HepG2 (cell line): Measurements from ENCODE around the gene PTMA. TPM values are rescaled to one million over a fixed set of nuclear protein-coding genes. Genes with fewer than 3 reads are reported as not detected.

Experiments
- AGO2 ChIP-seq: fragments of 200-400 bp; formaldehyde crosslinking; optimal IDR thresholded peaks from 2 replicates; pipeline ENCODE3; 2017; ENCODE audit warnings: mild to moderate bottlenecking, low read depth, low read length, moderate library complexity
- ATF7 ChIP-seq, 2 experiments: fragments of 450-650 bp in 1 of 2; sonication (generic) in 1 of 2; formaldehyde crosslinking in 1 of 2; IDR thresholded peaks; 2 replicates each; pipeline versions ENCODE4 v1.4.0 to v1.6.1; 2016 to 2020; ENCODE audit warnings: antibody characterized with exemption in 1 of 2, mild to moderate bottlenecking in 1 of 2, missing genetic modification reagents in 1 of 2
- CAMTA2 ChIP-seq: sonication (generic); formaldehyde crosslinking; IDR thresholded peaks from 2 replicates; pipeline ENCODE4 v1.4.0; 2020; ENCODE audit warnings: mild to moderate bottlenecking, missing genetic modification reagents, borderline replicate concordance
- GATAD2A ChIP-seq: IDR thresholded peaks from 2 replicates; pipeline ENCODE4 v1.6.1; 2016
- KLF11 ChIP-seq: IDR thresholded peaks from 2 replicates; pipeline ENCODE4 v1.6.1; 2016; ENCODE audit warnings: missing compliant biosample characterization
- MXI1 ChIP-seq: IDR thresholded peaks from 3 replicates; pipeline ENCODE4 v1.6.1; 2012; ENCODE audit warnings: low read depth, low read length, inconsistent platforms, borderline replicate concordance
- PHB2 ChIP-seq: fragments of 450-650 bp; IDR thresholded peaks from 2 replicates; pipeline ENCODE4 v1.6.1; 2018; ENCODE audit not compliant: partially characterized antibody
- REXO4 ChIP-seq: sonication (generic); formaldehyde crosslinking; IDR thresholded peaks from 2 replicates; pipeline ENCODE4 v1.8.0; 2022; ENCODE audit warnings: missing genetic modification reagents, mild to moderate bottlenecking, borderline replicate concordance
- SOX13 ChIP-seq, 3 experiments: fragments of 450-650 bp in 1 of 3; sonication (generic) in 1 of 3; formaldehyde crosslinking in 1 of 3; IDR thresholded peaks in 2 of 3; conservative IDR thresholded peaks in 1 of 3; 2 replicates each; pipeline versions ENCODE4 v1.5.0 to v1.6.1; 2016 to 2020; ENCODE audit warnings: antibody characterized with exemption in 1 of 3, mild to moderate bottlenecking in 1 of 3, missing compliant biosample characterization in 1 of 3, missing genetic modification reagents in 1 of 3, moderate library complexity in 1 of 3
- ZBTB8A ChIP-seq: sonication (generic); formaldehyde crosslinking; IDR thresholded peaks from 2 replicates; pipeline ENCODE4 v1.4.0; 2020; ENCODE audit warnings: mild to moderate bottlenecking, low read depth, missing genetic modification reagents, borderline replicate concordance
- ZFP1 ChIP-seq: IDR thresholded peaks from 2 replicates; pipeline ENCODE4 v1.6.1; 2016
- ZFY ChIP-seq: sonication (generic); formaldehyde crosslinking; IDR thresholded peaks from 2 replicates; pipeline ENCODE4 v1.4.0; 2020; ENCODE audit warnings: missing genetic modification reagents
- ZNF160 ChIP-seq: sonication (generic); formaldehyde crosslinking; IDR thresholded peaks from 2 replicates; pipeline ENCODE4 v1.8.0; 2022; ENCODE audit warnings: mild to moderate bottlenecking, inconsistent platforms, missing genetic modification reagents
- ZNF232 ChIP-seq: sonication (generic); formaldehyde crosslinking; IDR thresholded peaks from 2 replicates; pipeline ENCODE4 v1.4.0; 2020; ENCODE audit warnings: missing genetic modification reagents, borderline replicate concordance
- ZNF333 ChIP-seq: sonication (generic); formaldehyde crosslinking; IDR thresholded peaks from 2 replicates; pipeline ENCODE4 v1.4.0; 2020; ENCODE audit warnings: mild to moderate bottlenecking, missing genetic modification reagents, borderline replicate concordance
- ZNF7 ChIP-seq: IDR thresholded peaks from 2 replicates; pipeline ENCODE4 v1.6.1; 2016; ENCODE audit warnings: missing biosample characterization, missing genetic modification reagents
- ZSCAN21 ChIP-seq: sonication (generic); formaldehyde crosslinking; IDR thresholded peaks from 2 replicates; pipeline ENCODE4 v1.8.0; 2022; ENCODE audit warnings: mild to moderate bottlenecking, missing genetic modification reagents, moderate library complexity, borderline replicate concordance
- polyA plus RNA-seq, 8 experiments: library from polyadenylated mRNA; depleted of rRNA in 3 of 8; stranded (reverse) in 7 of 8; unstranded in 1 of 8; fragments of >200 nt; fragmentation: Illumina TruSeq in 4 of 8; extraction: Trizol in 4 of 8; gene quantifications; 2 replicates each; pipeline versions ENCODE4 v1.2.1 to v1.2.3, GENCODE V29; 2011 to 2016; ENCODE audit warnings: low read depth in 4 of 8, missing spikeins in 1 of 8, mixed read lengths in 1 of 8; ENCODE audit not compliant: insufficient read depth in 1 of 8
- total RNA-seq, 5 experiments: library from RNA; depleted of rRNA; stranded (reverse); fragments of >200 nt; fragmentation: Illumina TruSeq; extraction: Trizol; gene quantifications; 2 replicates each; pipeline ENCODE4 v1.2.3, GENCODE V29; 2016; ENCODE audit warnings: low read depth in 1 of 5
- TF ChIP-seq, protein P1 (sequence below): sonication (generic); formaldehyde crosslinking; IDR thresholded peaks from 2 replicates; pipeline ENCODE4 v1.8.0; 2022; ENCODE audit warnings: missing genetic modification reagents, mild to moderate bottlenecking, inconsistent platforms, borderline replicate concordance
- TF ChIP-seq, protein P2 (sequence below): sonication (generic); formaldehyde crosslinking; IDR thresholded peaks from 2 replicates; pipeline ENCODE4 v1.8.1; 2022; ENCODE audit warnings: low read depth, mild to moderate bottlenecking, missing genetic modification reagents
- TF ChIP-seq, protein P3 (sequence below): sonication (generic); formaldehyde crosslinking; conservative IDR thresholded peaks from 2 replicates; pipeline ENCODE4 v1.8.0; 2022; ENCODE audit warnings: missing genetic modification reagents
- TF ChIP-seq, protein P4 (sequence below): sonication (generic); formaldehyde crosslinking; IDR thresholded peaks from 2 replicates; pipeline ENCODE4 v1.9.0; 2022; ENCODE audit warnings: missing genetic modification reagents, mild to moderate bottlenecking, borderline replicate concordance

Gene PTMA
- total and polyA plus RNA-seq, 2 of the 13 experiments (the other 11 are each of a cell fraction or from before 2014, with no cell fraction given) = 190 to 1,086 TPM

DNA sequence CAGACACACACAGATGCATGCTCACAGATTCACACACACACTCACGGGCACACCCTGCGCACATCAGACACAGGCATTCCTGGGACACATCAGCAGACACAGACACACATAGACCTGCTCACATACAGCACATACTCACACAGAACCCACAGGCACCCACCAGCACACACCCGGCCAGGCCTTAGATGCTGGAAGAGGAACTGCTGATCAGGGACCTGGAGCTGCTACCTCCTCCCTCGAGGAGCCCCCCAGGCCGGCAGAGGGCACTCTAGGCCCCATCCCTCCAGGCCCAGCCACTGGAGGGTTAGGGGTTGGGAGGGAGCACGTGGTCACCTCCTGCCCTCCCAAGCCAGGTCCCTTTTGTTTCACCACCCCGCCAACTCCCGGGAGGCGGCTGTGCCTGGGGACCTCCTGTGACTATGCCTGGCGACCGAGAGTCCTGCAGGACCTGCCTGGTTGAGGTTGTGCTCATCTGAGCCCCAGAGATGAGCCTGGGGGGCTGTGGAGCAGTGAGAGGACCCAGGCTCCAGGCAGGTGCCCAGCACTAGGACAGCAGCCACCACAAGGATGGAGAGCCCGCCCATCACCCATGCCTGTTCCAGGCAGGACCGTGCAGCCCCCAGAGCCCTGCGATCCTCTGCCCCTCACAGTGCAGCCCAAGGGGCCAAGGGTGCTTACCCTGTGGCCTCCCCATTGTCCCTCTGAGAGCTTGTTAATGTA, 21.0 kb upstream of the PTMA start (continued):
- TF ChIP-seq ZFY (CRISPR knock-in tag) (peak; percentile 86), ZNF333 (no peak; the same call in 1 of the 2 replicates), ATF7 (IDR thresholded peaks at IDR 0.05) (no peak), ATF7 (CRISPR knock-in tag; IDR thresholded peaks at IDR 0.05) (no peak), REXO4 (CRISPR knock-in tag) (peak; percentile 66; the same call in 1 of the 2 replicates), ZNF232 (CRISPR knock-in tag) (peak; percentile 48; the same call in 1 of the 2 replicates), MXI1 (peak; percentile 85; the same call in 2 of the 3 replicates), SOX13 (IDR thresholded peaks at IDR 0.05) (no peak), SOX13 (CRISPR knock-in tag; conservative IDR thresholded peaks at IDR 0.05 in 1 of 2, IDR thresholded peaks at IDR 0.05 in 1 of 2) (peak in 1 of 2 experiments; percentile 70; a peak in 2 of 4 replicates), ZFP1 (no peak), CAMTA2 (CRISPR knock-in tag) (peak; percentile 77; the same call in 1 of the 2 replicates), ZNF7 (no peak), KLF11 (peak; percentile 95), GATAD2A (CRISPR knock-in tag) (peak; percentile 84), ZSCAN21 (peak; percentile 81; the same call in 1 of the 2 replicates), ZNF160 (CRISPR knock-in tag) (no peak), AGO2 (peak; percentile 62), PHB2 (no peak), ZBTB8A (CRISPR knock-in tag) (no peak)
- TF ChIP-seq, protein P1, sequence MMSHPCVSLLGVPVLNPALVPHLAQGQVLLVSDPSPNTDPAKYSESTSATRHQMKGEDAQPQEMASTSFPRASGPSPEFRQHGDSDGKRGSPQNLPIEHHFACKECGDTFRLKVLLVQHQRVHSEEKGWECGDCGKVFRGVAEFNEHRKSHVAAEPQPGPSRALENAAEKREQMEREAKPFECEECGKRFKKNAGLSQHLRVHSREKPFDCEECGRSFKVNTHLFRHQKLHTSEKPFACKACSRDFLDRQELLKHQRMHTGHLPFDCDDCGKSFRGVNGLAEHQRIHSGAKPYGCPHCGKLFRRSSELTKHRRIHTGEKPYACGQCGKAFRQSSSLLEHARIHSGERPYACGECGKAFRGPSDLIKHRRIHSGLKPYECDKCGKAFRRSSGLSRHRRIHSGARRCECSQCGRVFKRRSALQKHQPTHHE (CRISPR knock-in tag) = peak; percentile 57; the same call in 1 of the 2 replicates
- TF ChIP-seq, protein P2, sequence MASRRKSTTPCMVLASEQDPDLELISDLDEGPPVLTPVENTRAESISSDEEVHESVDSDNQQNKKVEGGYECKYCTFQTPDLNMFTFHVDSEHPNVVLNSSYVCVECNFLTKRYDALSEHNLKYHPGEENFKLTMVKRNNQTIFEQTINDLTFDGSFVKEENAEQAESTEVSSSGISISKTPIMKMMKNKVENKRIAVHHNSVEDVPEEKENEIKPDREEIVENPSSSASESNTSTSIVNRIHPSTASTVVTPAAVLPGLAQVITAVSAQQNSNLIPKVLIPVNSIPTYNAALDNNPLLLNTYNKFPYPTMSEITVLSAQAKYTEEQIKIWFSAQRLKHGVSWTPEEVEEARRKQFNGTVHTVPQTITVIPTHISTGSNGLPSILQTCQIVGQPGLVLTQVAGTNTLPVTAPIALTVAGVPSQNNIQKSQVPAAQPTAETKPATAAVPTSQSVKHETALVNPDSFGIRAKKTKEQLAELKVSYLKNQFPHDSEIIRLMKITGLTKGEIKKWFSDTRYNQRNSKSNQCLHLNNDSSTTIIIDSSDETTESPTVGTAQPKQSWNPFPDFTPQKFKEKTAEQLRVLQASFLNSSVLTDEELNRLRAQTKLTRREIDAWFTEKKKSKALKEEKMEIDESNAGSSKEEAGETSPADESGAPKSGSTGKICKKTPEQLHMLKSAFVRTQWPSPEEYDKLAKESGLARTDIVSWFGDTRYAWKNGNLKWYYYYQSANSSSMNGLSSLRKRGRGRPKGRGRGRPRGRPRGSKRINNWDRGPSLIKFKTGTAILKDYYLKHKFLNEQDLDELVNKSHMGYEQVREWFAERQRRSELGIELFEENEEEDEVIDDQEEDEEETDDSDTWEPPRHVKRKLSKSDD = peak; percentile 73
- TF ChIP-seq, protein P3, sequence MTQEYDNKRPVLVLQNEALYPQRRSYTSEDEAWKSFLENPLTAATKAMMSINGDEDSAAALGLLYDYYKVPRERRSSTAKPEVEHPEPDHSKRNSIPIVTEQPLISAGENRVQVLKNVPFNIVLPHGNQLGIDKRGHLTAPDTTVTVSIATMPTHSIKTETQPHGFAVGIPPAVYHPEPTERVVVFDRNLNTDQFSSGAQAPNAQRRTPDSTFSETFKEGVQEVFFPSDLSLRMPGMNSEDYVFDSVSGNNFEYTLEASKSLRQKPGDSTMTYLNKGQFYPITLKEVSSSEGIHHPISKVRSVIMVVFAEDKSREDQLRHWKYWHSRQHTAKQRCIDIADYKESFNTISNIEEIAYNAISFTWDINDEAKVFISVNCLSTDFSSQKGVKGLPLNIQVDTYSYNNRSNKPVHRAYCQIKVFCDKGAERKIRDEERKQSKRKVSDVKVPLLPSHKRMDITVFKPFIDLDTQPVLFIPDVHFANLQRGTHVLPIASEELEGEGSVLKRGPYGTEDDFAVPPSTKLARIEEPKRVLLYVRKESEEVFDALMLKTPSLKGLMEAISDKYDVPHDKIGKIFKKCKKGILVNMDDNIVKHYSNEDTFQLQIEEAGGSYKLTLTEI = no peak
- TF ChIP-seq, protein P4, sequence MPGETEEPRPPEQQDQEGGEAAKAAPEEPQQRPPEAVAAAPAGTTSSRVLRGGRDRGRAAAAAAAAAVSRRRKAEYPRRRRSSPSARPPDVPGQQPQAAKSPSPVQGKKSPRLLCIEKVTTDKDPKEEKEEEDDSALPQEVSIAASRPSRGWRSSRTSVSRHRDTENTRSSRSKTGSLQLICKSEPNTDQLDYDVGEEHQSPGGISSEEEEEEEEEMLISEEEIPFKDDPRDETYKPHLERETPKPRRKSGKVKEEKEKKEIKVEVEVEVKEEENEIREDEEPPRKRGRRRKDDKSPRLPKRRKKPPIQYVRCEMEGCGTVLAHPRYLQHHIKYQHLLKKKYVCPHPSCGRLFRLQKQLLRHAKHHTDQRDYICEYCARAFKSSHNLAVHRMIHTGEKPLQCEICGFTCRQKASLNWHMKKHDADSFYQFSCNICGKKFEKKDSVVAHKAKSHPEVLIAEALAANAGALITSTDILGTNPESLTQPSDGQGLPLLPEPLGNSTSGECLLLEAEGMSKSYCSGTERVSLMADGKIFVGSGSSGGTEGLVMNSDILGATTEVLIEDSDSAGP (CRISPR knock-in tag) = peak; percentile 90
